H1 (cell line): ENCODE measurements around the gene NOS1AP.

Experiments used
- BRCA1 ChIP-seq: IDR thresholded peaks from 2 replicates; pipeline ENCODE4 v1.6.1; 2012; ENCODE audit warnings: low read depth, low read length, improper control_type of control experiment
- CHD2 ChIP-seq: IDR thresholded peaks from 2 replicates; pipeline ENCODE4 v1.6.1; 2012; ENCODE audit warnings: low read length, improper control_type of control experiment
- EZH2 ChIP-seq: fragments of 200-600 bp; sonication (generic); IDR thresholded peaks from 2 replicates; pipeline ENCODE4 v1.7.1; 2012; ENCODE audit warnings: low read depth, mild to moderate bottlenecking, moderate library complexity, low read length, inconsistent platforms; ENCODE audit not compliant: severe bottlenecking
- JUND ChIP-seq: IDR thresholded peaks from 2 replicates; pipeline ENCODE4 v1.6.1; 2011; ENCODE audit warnings: mild to moderate bottlenecking, improper control_type of control experiment, low read length
- KDM1A ChIP-seq: fragments of 200-600, 300-600 bp; sonication (generic); IDR thresholded peaks from 2 replicates; pipeline ENCODE4 v1.7.1; 2016; ENCODE audit warnings: mild to moderate bottlenecking, low read length, borderline replicate concordance
- POLR2A ChIP-seq, 2 experiments: IDR thresholded peaks; 1 replicate in 1 of 2; 2 replicates in 1 of 2; pipeline ENCODE4 v1.6.1; 2011; ENCODE audit warnings: low read depth in 2 of 2, low read length in 2 of 2, mild to moderate bottlenecking in 2 of 2; ENCODE audit errors: control extremely low read depth in 1 of 2
- SIX5 ChIP-seq: IDR thresholded peaks from 2 replicates; pipeline ENCODE4 v1.6.1; 2011; ENCODE audit warnings: mild to moderate bottlenecking, low read depth, low read length
- TF ChIP-seq, protein P1 (sequence below), 3 experiments: IDR thresholded peaks; 1 replicate in 2 of 3; 2 replicates in 1 of 3; pipeline versions ENCODE4 v1.5.1 to v1.6.1; 2011; ENCODE audit warnings: low read length in 3 of 3, mild to moderate bottlenecking in 3 of 3, inconsistent platforms in 2 of 3, low read depth in 1 of 3, moderate library complexity in 1 of 3; ENCODE audit not compliant: insufficient read depth in 1 of 3; ENCODE audit errors: control extremely low read depth in 1 of 3
- TF ChIP-seq, protein P2 (sequence below): IDR thresholded peaks from 2 replicates; pipeline ENCODE4 v1.6.1; 2011; ENCODE audit warnings: low read depth, mild to moderate bottlenecking, low read length; ENCODE audit not compliant: insufficient read depth
- TF ChIP-seq, protein P3 (sequence below): IDR thresholded peaks from 2 replicates; pipeline ENCODE4 v1.6.1; 2012; ENCODE audit warnings: low read length, inconsistent platforms

DNA sequence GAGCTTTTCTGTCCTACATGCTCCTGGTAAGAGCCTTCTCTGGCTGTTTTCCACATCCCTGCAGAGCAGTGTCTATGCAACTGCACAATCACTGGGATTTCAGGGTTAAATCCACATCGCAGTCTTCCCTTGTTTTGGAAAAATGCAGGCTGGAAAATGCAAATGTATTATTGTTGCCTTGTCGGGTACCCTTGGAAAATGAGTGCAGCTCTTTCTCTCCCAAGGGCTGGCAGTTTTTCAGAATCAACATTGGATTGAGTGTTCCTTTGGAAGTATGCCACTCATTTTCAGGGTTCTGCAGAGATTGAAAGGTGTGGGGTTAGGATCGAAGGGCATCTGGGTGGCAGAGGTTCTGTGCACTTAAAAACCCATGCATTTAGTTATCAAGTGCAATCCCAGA is 3.2 kb downstream of the NOS1AP start:
- TF ChIP-seq KDM1A (no peak), CHD2 (no peak), BRCA1 (no peak), EZH2 (no peak), SIX5 (no peak), POLR2A (IDR thresholded peaks at IDR 0.05; ENCODE audit: control extremely low read depth in 1 of 2, low read depth in 2 of 2, low read length in 2 of 2) (no peak), JUND (no peak)
- TF ChIP-seq, protein P1, sequence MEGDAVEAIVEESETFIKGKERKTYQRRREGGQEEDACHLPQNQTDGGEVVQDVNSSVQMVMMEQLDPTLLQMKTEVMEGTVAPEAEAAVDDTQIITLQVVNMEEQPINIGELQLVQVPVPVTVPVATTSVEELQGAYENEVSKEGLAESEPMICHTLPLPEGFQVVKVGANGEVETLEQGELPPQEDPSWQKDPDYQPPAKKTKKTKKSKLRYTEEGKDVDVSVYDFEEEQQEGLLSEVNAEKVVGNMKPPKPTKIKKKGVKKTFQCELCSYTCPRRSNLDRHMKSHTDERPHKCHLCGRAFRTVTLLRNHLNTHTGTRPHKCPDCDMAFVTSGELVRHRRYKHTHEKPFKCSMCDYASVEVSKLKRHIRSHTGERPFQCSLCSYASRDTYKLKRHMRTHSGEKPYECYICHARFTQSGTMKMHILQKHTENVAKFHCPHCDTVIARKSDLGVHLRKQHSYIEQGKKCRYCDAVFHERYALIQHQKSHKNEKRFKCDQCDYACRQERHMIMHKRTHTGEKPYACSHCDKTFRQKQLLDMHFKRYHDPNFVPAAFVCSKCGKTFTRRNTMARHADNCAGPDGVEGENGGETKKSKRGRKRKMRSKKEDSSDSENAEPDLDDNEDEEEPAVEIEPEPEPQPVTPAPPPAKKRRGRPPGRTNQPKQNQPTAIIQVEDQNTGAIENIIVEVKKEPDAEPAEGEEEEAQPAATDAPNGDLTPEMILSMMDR (IDR thresholded peaks at IDR 0.05; ENCODE audit: control extremely low read depth in 1 of 3, insufficient read depth in 1 of 3, low read depth in 1 of 3, low read length in 3 of 3) = no peak
- TF ChIP-seq, protein P2, sequence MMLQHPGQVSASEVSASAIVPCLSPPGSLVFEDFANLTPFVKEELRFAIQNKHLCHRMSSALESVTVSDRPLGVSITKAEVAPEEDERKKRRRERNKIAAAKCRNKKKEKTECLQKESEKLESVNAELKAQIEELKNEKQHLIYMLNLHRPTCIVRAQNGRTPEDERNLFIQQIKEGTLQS = no peak
- TF ChIP-seq, protein P3, sequence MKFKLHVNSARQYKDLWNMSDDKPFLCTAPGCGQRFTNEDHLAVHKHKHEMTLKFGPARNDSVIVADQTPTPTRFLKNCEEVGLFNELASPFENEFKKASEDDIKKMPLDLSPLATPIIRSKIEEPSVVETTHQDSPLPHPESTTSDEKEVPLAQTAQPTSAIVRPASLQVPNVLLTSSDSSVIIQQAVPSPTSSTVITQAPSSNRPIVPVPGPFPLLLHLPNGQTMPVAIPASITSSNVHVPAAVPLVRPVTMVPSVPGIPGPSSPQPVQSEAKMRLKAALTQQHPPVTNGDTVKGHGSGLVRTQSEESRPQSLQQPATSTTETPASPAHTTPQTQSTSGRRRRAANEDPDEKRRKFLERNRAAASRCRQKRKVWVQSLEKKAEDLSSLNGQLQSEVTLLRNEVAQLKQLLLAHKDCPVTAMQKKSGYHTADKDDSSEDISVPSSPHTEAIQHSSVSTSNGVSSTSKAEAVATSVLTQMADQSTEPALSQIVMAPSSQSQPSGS = no peak
